MCF 10A (cell line): ENCODE data around the gene FGF6. TPM values are rescaled to one million over a fixed set of nuclear protein-coding genes. Genes with fewer than 3 reads are reported as not detected.

Experiments used
- BruUV-seq: library from RNA; stranded (reverse); fragments of 400-500 nt; replicated peaks from 2 replicates; lab custom pipeline; 2021; lab: Mats Ljungman, UMichigan
- CTCF ChIA-PET: fragments of 300-600 bp; sonication (Branson Sonifier 250); formaldehyde crosslinking; extraction: SDS; loops from one replicate; lab custom pipeline; 2021; ENCODE audit warnings: antibody characterized with exemption, inconsistent platforms; lab: Yijun Ruan, JAX
- POLR2A ChIA-PET: fragments of 300-600, 350-650 bp; sonication (Branson Sonifier 250); formaldehyde crosslinking; extraction: SDS; loops from one replicate; lab custom pipeline; 2020; ENCODE audit warnings: antibody characterized with exemption, inconsistent platforms; lab: Yijun Ruan, JAX
- DNase-seq: peaks from one replicate; pipeline ENCODE4 v3.0.0-alpha.2; 2018; ENCODE audit not compliant: unreplicated experiment
- H3K27ac Mint-ChIP-seq: one replicate; pipeline ENCODE4 v1.8.0; 2022; ENCODE audit warnings: mild to moderate bottlenecking, low read depth, mixed read lengths; ENCODE audit not compliant: unreplicated experiment
- H3K27me3 Mint-ChIP-seq: one replicate; pipeline ENCODE4 v1.8.0; 2022; ENCODE audit warnings: mixed read lengths; ENCODE audit not compliant: insufficient read depth, unreplicated experiment
- H3K36me3 Mint-ChIP-seq: one replicate; pipeline ENCODE4 v1.8.0; 2022; ENCODE audit warnings: mild to moderate bottlenecking, moderate library complexity, mixed read lengths; ENCODE audit not compliant: insufficient read depth, unreplicated experiment
- H3K4me1 Mint-ChIP-seq: one replicate; pipeline ENCODE4 v1.8.0; 2022; ENCODE audit warnings: mixed read lengths; ENCODE audit not compliant: insufficient read depth, unreplicated experiment
- H3K4me3 Mint-ChIP-seq: one replicate; pipeline ENCODE4 v1.8.0; 2022; ENCODE audit warnings: mild to moderate bottlenecking, moderate library complexity, mixed read lengths; ENCODE audit not compliant: unreplicated experiment
- H3K9me3 Mint-ChIP-seq: one replicate; pipeline ENCODE4 v1.8.0; 2022; ENCODE audit warnings: mixed read lengths; ENCODE audit not compliant: unreplicated experiment
- CTCF ChIP-seq: fragments of 200-600 bp; IDR thresholded peaks from one replicate; pipeline ENCODE4 v1.8.0; 2022; ENCODE audit warnings: antibody characterized with exemption, mild to moderate bottlenecking; ENCODE audit not compliant: unreplicated experiment
- intact Hi-C: fragments of 100-400 bp; cut with micrococcal nuclease; formaldehyde crosslinking; loops from 2 replicates; pipeline ENCODE4 v1.14.1; 2022
- total RNA-seq: library from RNA; stranded (reverse); gene quantifications from 2 replicates; pipeline ENCODE4 v1.2.3, GENCODE V29; 2022

The FGF6 gene
- total RNA-seq, 1 experiment from 2014 or later: not detected

GRCh38 chr12:4438834-4439596 is 6.6 kb downstream of the FGF6 start:
- intact Hi-C loops: no loop called here
- H3K27me3 Mint-ChIP-seq: peaks cover 29% of the 10 kb centered on the region
- H3K9me3 Mint-ChIP-seq: no peaks in the 10 kb centered on the region
- no peak for DNase-seq
- H3K4me3 Mint-ChIP-seq: no peak overlapping the region
- POLR2A ChIA-PET: no interaction called here
- no peak overlapping the region for H3K27ac Mint-ChIP-seq
- H3K4me1 Mint-ChIP-seq: no peaks in the 10 kb centered on the region
- TF ChIP-seq CTCF: no peak
- CTCF ChIA-PET: interaction anchor here (0.6 to 0.9 kb wide), 2 partner anchors 18 to 208 kb away, joined by 3 to 6 read pairs; no protein-coding TSS in a partner anchor
- no TSS peak for BruUV-seq
- H3K36me3 Mint-ChIP-seq: no peaks in the 10 kb centered on the region

- no peak overlapping the region for H3K27ac Mint-ChIP-seq
- DNase-seq: no peak
- BruUV-seq: no TSS peak
- no peaks in the 10 kb centered on the region for H3K9me3 Mint-ChIP-seq
- H3K4me1 Mint-ChIP-seq: no peaks in the 10 kb centered on the region
- intact Hi-C loops: no loop called here
- ChIA-PET POLR2A (no interaction called here), CTCF (interaction anchor here (0.7 to 3.1 kb wide), 2 partner anchors 14 to 453 kb away, joined by 3 to 21 read pairs; no protein-coding TSS in a partner anchor)
- peaks cover 22% of the 10 kb centered on the region for H3K27me3 Mint-ChIP-seq
- no peaks in the 10 kb centered on the region for H3K36me3 Mint-ChIP-seq
- TF ChIP-seq CTCF: no peak
- H3K4me3 Mint-ChIP-seq: no peak overlapping the region
Measured at GRCh38 chr12:4435537-4435936, 10.1 kb downstream of the FGF6 start.

- no peaks in the 10 kb centered on the region for H3K4me1 Mint-ChIP-seq
- H3K9me3 Mint-ChIP-seq: no peaks in the 10 kb centered on the region
- DNase-seq: no peak
- POLR2A ChIA-PET: no interaction called here
- intact Hi-C loops: no loop called here
- no peak overlapping the region for H3K27ac Mint-ChIP-seq
- no peak overlapping the region for H3K4me3 Mint-ChIP-seq
- BruUV-seq: no TSS peak
- H3K27me3 Mint-ChIP-seq: peaks cover 20% of the 10 kb centered on the region
- no peak for TF ChIP-seq CTCF
- no peaks in the 10 kb centered on the region for H3K36me3 Mint-ChIP-seq
- CTCF ChIA-PET: interaction anchor here (3.1 kb wide), 1 partner anchor 14 kb away, joined by 21 read pairs; no protein-coding TSS in a partner anchor
Measured at GRCh38 chr12:4434706-4435425, 10.7 kb downstream of the FGF6 start.

- no peaks in the 10 kb centered on the region for H3K4me1 Mint-ChIP-seq
- no peak for DNase-seq
- CTCF ChIA-PET: interaction anchor here (3.1 kb wide), 1 partner anchor 13 kb away, joined by 21 read pairs; no protein-coding TSS in a partner anchor
- no peak for TF ChIP-seq CTCF
- no peak overlapping the region for H3K4me3 Mint-ChIP-seq
- peaks cover 20% of the 10 kb centered on the region for H3K27me3 Mint-ChIP-seq
- no peak overlapping the region for H3K27ac Mint-ChIP-seq
- intact Hi-C loops: no loop called here
- H3K9me3 Mint-ChIP-seq: no peaks in the 10 kb centered on the region
- no peaks in the 10 kb centered on the region for H3K36me3 Mint-ChIP-seq
- POLR2A ChIA-PET: no interaction called here
- no TSS peak for BruUV-seq
Measured at GRCh38 chr12:4434301-4434700, 11.3 kb downstream of the FGF6 start.
